Panc1 (cell line): ENCODE measurements around the gene AKAP17A. TPM values are rescaled to one million over a fixed set of nuclear protein-coding genes. Genes with fewer than 3 reads are reported as not detected.
"Not testable (repeated sequence)": the region's sequence is repeated elsewhere in the genome, so short reads cannot be mapped to it uniquely, and the experiment has no call there.

Source experiments
- ATAC-seq: fragments of 200-7000 bp; cut with Tn5 transposase; 2 replicates; pipeline ENCODE4 v1.9.1; 2020; ENCODE audit warnings: mild to moderate bottlenecking, moderate library complexity
- BruUV-seq: library from RNA; stranded (reverse); fragments of 400-500 nt; replicated peaks from 2 replicates; lab custom pipeline; 2021; lab: Mats Ljungman, UMichigan
- CTCF ChIA-PET: fragments of 300-600 bp; sonication (Branson Sonifier 250); formaldehyde crosslinking; loops from one replicate; lab custom pipeline; 2022; ENCODE audit warnings: antibody characterized with exemption; lab: Charles Lee
- POLR2A ChIA-PET: fragments of 300-600 bp; sonication (Branson Sonifier 250); formaldehyde crosslinking; loops from one replicate; lab custom pipeline; 2022; ENCODE audit warnings: antibody characterized with exemption; lab: Charles Lee
- DNase-seq: peaks from one replicate; pipeline ENCODE4 v3.0.0-alpha.2; 2010; ENCODE audit warnings: low read depth, low spot score
- H3K27ac ChIP-seq: 2 replicates; pipeline ENCODE4 v1.5.1; 2011; ENCODE audit warnings: mild to moderate bottlenecking, low read length, inconsistent platforms
- H3K27me3 ChIP-seq: fragments of 200-500 bp; sonication (Bioruptor generic); 2 replicates; pipeline ENCODE4 v1.6.0; 2014; ENCODE audit warnings: low read length, inconsistent platforms; ENCODE audit not compliant: control insufficient read depth, insufficient read depth
- H3K36me3 ChIP-seq: fragments of 200-500 bp; sonication (Bioruptor generic); 2 replicates; pipeline ENCODE4 v1.5.1; 2014; ENCODE audit warnings: inconsistent platforms, mild to moderate bottlenecking, low read length, moderate library complexity; ENCODE audit not compliant: control insufficient read depth, insufficient read depth
- H3K4me1 ChIP-seq: 2 replicates; pipeline ENCODE4 v1.5.1; 2011; ENCODE audit warnings: inconsistent platforms, mild to moderate bottlenecking, low read length, moderate library complexity; ENCODE audit not compliant: control insufficient read depth, insufficient read depth
- H3K4me3 ChIP-seq, 2 experiments: 2 replicates each; pipeline ENCODE4 v1.5.1; 2011 to 2012; ENCODE audit warnings: low read depth in 2 of 2, low read length in 2 of 2, mild to moderate bottlenecking in 2 of 2, inconsistent platforms in 1 of 2, moderate library complexity in 1 of 2
- H3K9me3 ChIP-seq: fragments of 200-500 bp; sonication (Bioruptor generic); 2 replicates; pipeline ENCODE4 v1.5.1; 2014; ENCODE audit warnings: low read depth, mild to moderate bottlenecking, inconsistent platforms, low read length, moderate library complexity; ENCODE audit not compliant: control insufficient read depth, insufficient read depth
- CTCF ChIP-seq: fragments of 450-650 bp; IDR thresholded peaks from 2 replicates; pipeline ENCODE4 v1.5.1; 2017; ENCODE audit warnings: mild to moderate bottlenecking
- POLR2AphosphoS5 ChIP-seq: IDR thresholded peaks from 2 replicates; pipeline ENCODE4 v1.6.1; 2012; ENCODE audit warnings: mild to moderate bottlenecking, low read depth, low read length, moderate library complexity
- SIN3A ChIP-seq: IDR thresholded peaks from 2 replicates; pipeline ENCODE4 v1.6.1; 2012; ENCODE audit warnings: low read depth, mild to moderate bottlenecking, low read length, moderate library complexity, borderline replicate concordance; ENCODE audit not compliant: insufficient read depth
- TCF7L2 ChIP-seq: IDR thresholded peaks from 2 replicates; pipeline ENCODE4 v1.6.1; 2011; ENCODE audit warnings: mild to moderate bottlenecking, low read depth, low read length, inconsistent platforms
- in situ Hi-C: cut with HindIII; loops from 2 replicates; pipeline ENCODE4 v1.10.0; 2016; ENCODE audit warnings: low sequenced_read_pairs, low pct_unique_long_range_greater_than_20kb
- intact Hi-C: fragments of 100-400 bp; cut with micrococcal nuclease; formaldehyde crosslinking; loops from one replicate; pipeline ENCODE4 v1.10.0; 2022; ENCODE audit not compliant: unreplicated experiment
- total RNA-seq: library from RNA; stranded (reverse); gene quantifications from one replicate; pipeline ENCODE4 v1.2.1, GENCODE V29; 2021; ENCODE audit not compliant: unreplicated experiment
- TF ChIP-seq, protein P1 (sequence below), 2 experiments: IDR thresholded peaks; 2 replicates each; pipeline ENCODE4 v1.6.1; 2011 to 2012; ENCODE audit warnings: low read depth in 2 of 2, control low read depth in 1 of 2, low read length in 1 of 2, mild to moderate bottlenecking in 1 of 2, moderate library complexity in 1 of 2; ENCODE audit not compliant: insufficient read depth in 1 of 2

Gene AKAP17A
- total RNA-seq, 1 experiment from 2014 or later: 22.1 TPM

DNA sequence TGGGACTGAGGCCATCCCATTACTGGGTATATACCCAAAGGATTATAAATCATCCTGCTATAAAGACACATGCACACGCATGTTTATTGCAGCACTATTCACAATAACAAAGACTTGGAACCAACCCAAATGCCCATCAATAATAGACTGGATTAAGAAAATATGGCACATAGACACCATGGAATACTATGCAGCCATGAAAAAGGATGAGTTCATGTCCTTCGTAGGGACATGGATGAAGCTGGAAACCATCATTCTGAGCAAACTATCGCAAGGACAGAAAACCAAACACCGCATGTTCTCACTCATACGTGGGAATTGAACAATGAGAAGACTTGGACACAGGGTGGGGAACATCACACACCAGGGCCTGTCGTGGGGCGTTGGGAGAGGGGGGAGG lies 27.3 kb upstream of the AKAP17A start:
- BruUV-seq: not testable (repeated sequence)

GRCh38 chrX:1564750-1565683 lies 26.4 kb upstream of the AKAP17A start:
- intact Hi-C loops: no loop called here
- Histone ChIP-seq H3K27ac (no peak overlapping the region), H3K36me3 (no peaks in the 10 kb centered on the region), H3K27me3 (no peaks in the 10 kb centered on the region), H3K4me1 (no peaks in the 10 kb centered on the region), H3K4me3 (no peak overlapping the region), H3K9me3 (no peaks in the 10 kb centered on the region)
- no peak for DNase-seq
- no TSS peak for BruUV-seq
- POLR2A ChIA-PET: no interaction called here
- in situ Hi-C loops: no loop called here
- ATAC-seq: no peak
- TF ChIP-seq CTCF: no peak
- TF ChIP-seq SIN3A: no peak
- TF ChIP-seq TCF7L2: no peak
- TF ChIP-seq, protein P1, sequence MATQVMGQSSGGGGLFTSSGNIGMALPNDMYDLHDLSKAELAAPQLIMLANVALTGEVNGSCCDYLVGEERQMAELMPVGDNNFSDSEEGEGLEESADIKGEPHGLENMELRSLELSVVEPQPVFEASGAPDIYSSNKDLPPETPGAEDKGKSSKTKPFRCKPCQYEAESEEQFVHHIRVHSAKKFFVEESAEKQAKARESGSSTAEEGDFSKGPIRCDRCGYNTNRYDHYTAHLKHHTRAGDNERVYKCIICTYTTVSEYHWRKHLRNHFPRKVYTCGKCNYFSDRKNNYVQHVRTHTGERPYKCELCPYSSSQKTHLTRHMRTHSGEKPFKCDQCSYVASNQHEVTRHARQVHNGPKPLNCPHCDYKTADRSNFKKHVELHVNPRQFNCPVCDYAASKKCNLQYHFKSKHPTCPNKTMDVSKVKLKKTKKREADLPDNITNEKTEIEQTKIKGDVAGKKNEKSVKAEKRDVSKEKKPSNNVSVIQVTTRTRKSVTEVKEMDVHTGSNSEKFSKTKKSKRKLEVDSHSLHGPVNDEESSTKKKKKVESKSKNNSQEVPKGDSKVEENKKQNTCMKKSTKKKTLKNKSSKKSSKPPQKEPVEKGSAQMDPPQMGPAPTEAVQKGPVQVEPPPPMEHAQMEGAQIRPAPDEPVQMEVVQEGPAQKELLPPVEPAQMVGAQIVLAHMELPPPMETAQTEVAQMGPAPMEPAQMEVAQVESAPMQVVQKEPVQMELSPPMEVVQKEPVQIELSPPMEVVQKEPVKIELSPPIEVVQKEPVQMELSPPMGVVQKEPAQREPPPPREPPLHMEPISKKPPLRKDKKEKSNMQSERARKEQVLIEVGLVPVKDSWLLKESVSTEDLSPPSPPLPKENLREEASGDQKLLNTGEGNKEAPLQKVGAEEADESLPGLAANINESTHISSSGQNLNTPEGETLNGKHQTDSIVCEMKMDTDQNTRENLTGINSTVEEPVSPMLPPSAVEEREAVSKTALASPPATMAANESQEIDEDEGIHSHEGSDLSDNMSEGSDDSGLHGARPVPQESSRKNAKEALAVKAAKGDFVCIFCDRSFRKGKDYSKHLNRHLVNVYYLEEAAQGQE (IDR thresholded peaks at IDR 0.05; ENCODE audit: insufficient read depth in 1 of 2, low read depth in 2 of 2, low read length in 1 of 2): no peak
- TF ChIP-seq POLR2AphosphoS5: no peak
- CTCF ChIA-PET: no interaction called here

More for the DNA sequence above, 27.3 kb upstream of the AKAP17A start:
- POLR2A ChIA-PET, DNase-seq, H3K27me3 ChIP-seq, in situ Hi-C loops, H3K4me1 ChIP-seq, H3K27ac ChIP-seq, H3K4me3 ChIP-seq, H3K36me3 ChIP-seq, ATAC-seq, H3K9me3 ChIP-seq, CTCF ChIA-PET, intact Hi-C loops: not testable (repeated sequence)

DNA sequence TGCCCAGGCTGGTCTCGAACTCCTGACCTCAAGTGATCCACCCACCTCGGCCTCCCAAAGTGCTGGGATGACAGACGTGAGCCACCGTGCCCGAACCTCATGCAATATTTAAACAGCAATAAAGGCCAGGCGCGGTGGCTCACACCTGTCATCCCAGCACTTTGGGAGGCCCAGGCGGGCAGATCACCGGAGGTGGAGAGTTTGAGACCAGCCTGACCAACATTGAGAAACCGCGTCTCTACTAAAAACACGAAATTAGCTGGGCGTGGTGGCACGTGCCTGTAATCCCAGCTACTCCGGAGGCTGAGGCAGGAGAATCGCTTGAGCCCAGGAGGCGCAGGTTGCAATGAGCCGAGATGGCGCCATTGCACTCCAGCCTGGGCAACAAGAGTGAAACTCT lies 17.2 kb upstream of the AKAP17A start:
- H3K27me3 ChIP-seq, intact Hi-C loops, in situ Hi-C loops: not testable (repeated sequence)

More for the DNA sequence above, 17.2 kb upstream of the AKAP17A start:
- ATAC-seq, POLR2A ChIA-PET, H3K9me3 ChIP-seq, H3K36me3 ChIP-seq, H3K4me1 ChIP-seq, DNase-seq, CTCF ChIA-PET, H3K27ac ChIP-seq, H3K4me3 ChIP-seq, BruUV-seq: not testable (repeated sequence)
